GM18870 (cell line): ENCODE measurements around the gene CT47A1.
"Not testable (repeated sequence)": the region's sequence is repeated elsewhere in the genome, so short reads cannot be mapped to it uniquely, and the experiment has no call there.

ENCODE experiments used
- ATAC-seq: cut with Tn5 transposase; IDR thresholded peaks from one replicate; pipeline ENCODE4 v1.9.1; 2021; ENCODE audit warnings: moderate library complexity; ENCODE audit not compliant: unreplicated experiment

CT47A1 gene

GRCh38 chrX:120985660-120986059 is at the start of gene CT47A1:
Gene CT47A1 (minus strand): TSS chrX:120985760. CDS start chrX:120985529, 231 bp downstream.
- ATAC-seq = not testable (repeated sequence)

- no peak for ATAC-seq
Observed at GRCh38 chrX:121032531-121032930, 47.0 kb upstream of the CT47A1 start.

DNA sequence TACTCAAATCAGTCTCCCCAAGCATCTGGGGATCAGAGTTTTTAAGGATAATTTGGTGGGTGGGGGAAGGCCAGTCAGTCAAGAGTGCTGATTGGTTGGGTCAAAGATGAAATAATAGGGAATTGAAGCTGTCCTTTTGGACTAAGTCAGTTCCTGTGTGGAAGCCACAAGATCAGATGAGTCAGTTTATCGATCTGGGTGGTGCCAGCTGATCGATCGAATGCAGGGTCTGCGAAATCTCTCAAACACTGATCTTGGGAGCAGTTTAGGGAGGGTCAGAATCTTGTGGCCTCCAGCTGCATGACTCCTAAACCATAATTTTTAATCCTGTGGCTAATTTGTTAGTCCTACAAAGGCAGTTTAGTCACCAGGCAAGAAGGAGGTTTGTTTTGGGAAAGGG is 44.5 kb upstream of the CT47A1 start:
- no peak for ATAC-seq

DNA sequence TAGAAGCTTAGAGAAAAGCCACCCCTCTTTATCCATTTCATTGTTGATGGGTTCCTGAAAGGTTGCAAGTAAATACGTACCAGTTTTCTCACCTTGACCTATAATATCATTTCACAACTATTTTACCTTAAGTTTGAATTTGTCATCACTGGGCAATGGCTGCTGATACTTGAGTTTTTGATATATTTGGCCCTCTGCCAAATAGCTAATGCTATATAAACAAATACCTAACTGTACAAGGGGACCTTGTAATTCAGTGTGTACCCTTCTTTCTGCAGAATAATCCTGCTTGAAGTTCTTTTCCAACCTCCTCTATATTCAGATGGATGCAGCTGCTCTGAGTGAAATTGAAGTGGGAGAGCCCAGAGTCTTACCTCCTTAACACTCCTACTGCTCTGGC is 42.9 kb upstream of the CT47A1 start:
- no peak for ATAC-seq

DNA sequence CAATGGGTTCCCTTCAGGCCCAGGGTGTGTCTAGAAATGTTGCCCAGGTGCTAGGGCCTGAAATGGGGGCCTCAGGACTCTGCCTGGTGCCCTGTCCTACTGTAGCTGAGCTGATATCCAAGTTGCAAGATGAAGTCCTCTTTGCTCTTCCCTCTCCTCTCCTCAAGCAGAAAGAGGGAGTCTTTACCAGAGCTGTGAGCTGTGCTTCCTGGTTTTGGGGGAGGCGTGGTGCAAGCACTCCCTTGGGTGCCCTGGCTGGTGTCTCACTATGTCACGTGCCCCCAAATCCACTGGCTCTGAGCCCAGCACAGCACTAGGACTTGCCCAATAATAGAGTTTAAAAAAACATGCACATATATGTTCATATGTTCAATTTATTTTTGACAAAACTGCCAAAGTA is 29.3 kb upstream of the CT47A1 start:
- no peak for ATAC-seq

GRCh38 chrX:121013897-121014455 is 28.4 kb upstream of the CT47A1 start:
- ATAC-seq = no peak

DNA sequence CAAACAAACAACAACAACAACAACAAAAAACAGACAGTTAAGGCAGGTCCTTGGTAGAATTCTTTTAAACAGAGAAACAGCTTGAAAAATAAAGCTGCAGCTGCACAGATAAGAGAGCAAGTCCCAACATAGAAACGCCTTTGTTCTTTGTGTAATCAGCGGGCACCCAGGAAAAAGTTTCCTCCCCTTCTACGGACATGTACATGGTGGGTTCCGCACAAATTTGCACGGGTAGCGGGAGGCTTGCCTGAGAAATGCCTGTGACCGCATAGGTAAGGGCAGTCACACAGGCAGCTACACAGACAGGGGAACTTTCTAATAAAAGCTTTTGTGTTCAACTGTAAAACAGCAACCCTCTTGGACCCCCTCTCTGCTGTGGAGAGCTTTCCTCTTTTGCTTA is 25.7 kb upstream of the CT47A1 start:
- no peak for ATAC-seq

DNA sequence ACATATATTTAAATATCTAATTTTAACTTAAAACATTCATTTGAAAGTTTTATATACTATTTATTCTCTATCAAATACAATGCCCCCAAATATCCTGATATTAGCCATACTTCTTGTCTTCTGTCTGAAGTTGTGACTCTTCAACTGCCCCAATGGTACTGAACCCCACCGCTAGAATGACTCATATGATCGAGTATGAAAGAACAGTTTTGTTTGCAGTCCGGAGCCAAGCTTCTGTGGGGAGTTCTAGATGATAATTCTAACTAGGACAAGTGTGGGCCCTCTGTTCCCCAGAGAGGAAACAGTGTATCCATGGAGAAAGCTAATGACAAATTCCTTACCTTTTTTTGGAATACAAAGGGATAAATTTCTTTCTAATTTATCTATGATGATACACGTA is 24.7 kb upstream of the CT47A1 start:
- ATAC-seq = no peak

- ATAC-seq = no peak
Observed at GRCh38 chrX:121009764-121010163, 24.2 kb upstream of the CT47A1 start.

DNA sequence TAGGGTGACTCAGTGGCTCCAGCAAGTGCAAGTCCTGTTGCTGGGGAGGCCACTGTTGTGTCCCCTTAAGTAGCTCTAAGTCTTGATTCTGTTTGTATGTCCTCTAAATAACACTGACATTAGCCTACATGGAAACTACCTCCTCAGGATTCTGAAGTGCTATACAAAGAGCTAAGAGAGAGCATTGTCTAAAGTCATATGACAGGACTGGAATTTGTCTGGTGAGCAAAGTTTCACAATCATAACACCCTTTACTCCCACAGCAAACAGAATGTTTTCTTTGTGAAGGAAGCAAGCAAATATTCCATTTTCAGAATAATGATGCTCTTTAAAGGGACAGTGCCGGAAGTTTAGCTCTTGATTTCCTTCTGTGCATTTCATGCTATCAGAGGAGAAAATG is 23.4 kb upstream of the CT47A1 start:
- ATAC-seq = no peak

GRCh38 chrX:121000589-121000988 is 15.0 kb upstream of the CT47A1 start:
- no peak for ATAC-seq

DNA sequence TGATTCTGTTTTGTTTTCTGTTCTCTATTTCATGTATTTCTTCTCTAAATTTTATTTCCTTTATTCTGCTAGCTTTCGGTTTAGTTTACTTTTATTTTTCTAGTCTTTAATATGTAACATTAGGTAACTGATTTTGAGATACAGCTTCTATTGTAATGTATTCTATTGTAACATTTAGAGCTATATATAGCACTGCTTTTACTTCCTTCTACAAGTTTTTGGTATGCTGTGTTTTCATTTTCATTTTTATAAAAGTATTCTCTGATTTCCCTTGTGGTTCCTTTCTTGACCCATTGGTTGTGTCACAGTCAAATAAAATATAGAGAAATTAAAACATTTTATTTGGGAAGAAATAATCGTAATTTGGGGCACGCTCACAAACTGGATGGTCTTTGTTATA is 13.9 kb upstream of the CT47A1 start:
- peak; percentile 72 for ATAC-seq

- not testable (repeated sequence) for ATAC-seq
Observed at GRCh38 chrX:120956500-120956899, 29.1 kb downstream of the CT47A1 start, which contains the start of gene CT47A7. Gene CT47A7 (minus strand): TSS chrX:120956600. CDS start chrX:120956345, 255 bp downstream.
